ENCODE measurements around the gene GPR82. TPM values are rescaled to one million over a fixed set of nuclear protein-coding genes. Genes with fewer than 3 reads are reported as not detected.
"Not testable (repeated sequence)": the region's sequence is repeated elsewhere in the genome, so short reads cannot be mapped to it uniquely, and the experiment has no call there.

The GPR82 gene
- total RNA-seq, 2 experiments from 2014 or later = not detected

GRCh38 chrX:41716222-41716621 lies 7.8 kb upstream of the GPR82 start:
- H3K4me1 Mint-ChIP-seq (ENCODE audit: low read depth) = peaks cover 22% of the 10 kb centered on the region
- no peak overlapping the region for H3K4me3 Mint-ChIP-seq
- Histone ChIP-seq H3K27ac (ENCODE audit: low read depth in 1 of 2, low read length in 2 of 2) (no peak overlapping the region), H3K36me3 (ENCODE audit: insufficient read depth, low read length) (peaks cover 3% of the 10 kb centered on the region), H3K4me3 (ENCODE audit: low read length) (no peak overlapping the region), H3K4me1 (ENCODE audit: insufficient read depth, low read length) (peaks cover 27% of the 10 kb centered on the region), H3K9me3 (ENCODE audit: control insufficient read depth in 1 of 2, insufficient read depth in 1 of 2, low read length in 2 of 2) (peaks cover 8 to 27% of the 10 kb centered on the region in 2 experiments), H3K27me3 (ENCODE audit: control insufficient read depth in 1 of 2, insufficient read depth in 2 of 2, low read length in 2 of 2) (no peaks in the 10 kb centered on the region)
- no peak overlapping the region for H3K27ac Mint-ChIP-seq
- intact Hi-C loops (cut with DNase I, micrococcal nuclease) = no loop called here
- ATAC-seq (ENCODE audit: poor library complexity) (no peak), DNase-seq (no peak)
- peaks cover 60% of the 10 kb centered on the region for H3K36me3 Mint-ChIP-seq (ENCODE audit: low read depth)
- no peaks in the 10 kb centered on the region for H3K9me3 Mint-ChIP-seq
- CTCF ChIA-PET = no interaction called here
- no peak for TF ChIP-seq CTCF (IDR thresholded peaks at IDR 0.05)
- H3K27me3 Mint-ChIP-seq = no peaks in the 10 kb centered on the region
- POLR2A ChIA-PET = no interaction called here

- intact Hi-C loops (cut with DNase I, micrococcal nuclease) = no loop called here
- no peak for TF ChIP-seq CTCF (IDR thresholded peaks at IDR 0.05)
- peaks cover 66% of the 10 kb centered on the region for H3K36me3 Mint-ChIP-seq (ENCODE audit: low read depth)
- POLR2A ChIA-PET = no interaction called here
- H3K4me3 ChIP-seq (ENCODE audit: low read length) = no peak overlapping the region
- H3K27me3 Mint-ChIP-seq = no peaks in the 10 kb centered on the region
- no peak overlapping the region for H3K4me3 Mint-ChIP-seq
- H3K27me3 ChIP-seq (ENCODE audit: control insufficient read depth in 1 of 2, insufficient read depth in 2 of 2, low read length in 2 of 2) = no peaks in the 10 kb centered on the region
- H3K4me1 ChIP-seq (ENCODE audit: insufficient read depth, low read length) = peaks cover 27% of the 10 kb centered on the region
- ATAC-seq (ENCODE audit: poor library complexity) (no peak), DNase-seq (no peak)
- H3K27ac ChIP-seq (ENCODE audit: low read depth in 1 of 2, low read length in 2 of 2) = no peak overlapping the region
- peaks cover 3% of the 10 kb centered on the region for H3K36me3 ChIP-seq (ENCODE audit: insufficient read depth, low read length)
- peaks cover 8 to 27% of the 10 kb centered on the region in 2 experiments for H3K9me3 ChIP-seq (ENCODE audit: control insufficient read depth in 1 of 2, insufficient read depth in 1 of 2, low read length in 2 of 2)
- H3K4me1 Mint-ChIP-seq (ENCODE audit: low read depth) = peaks cover 27% of the 10 kb centered on the region
- no peak overlapping the region for H3K27ac Mint-ChIP-seq
- CTCF ChIA-PET = no interaction called here
- H3K9me3 Mint-ChIP-seq = no peaks in the 10 kb centered on the region
Measured at GRCh38 chrX:41716767-41717473, 7.1 kb upstream of the GPR82 start.

- H3K36me3 ChIP-seq (ENCODE audit: insufficient read depth, low read length) = peaks cover 3% of the 10 kb centered on the region
- TF ChIP-seq CTCF (IDR thresholded peaks at IDR 0.05) = no peak
- peaks cover 31% of the 10 kb centered on the region for H3K4me1 Mint-ChIP-seq (ENCODE audit: low read depth)
- POLR2A ChIA-PET = no interaction called here
- H3K4me3 ChIP-seq (ENCODE audit: low read length) = no peak overlapping the region
- no peak overlapping the region for H3K27ac Mint-ChIP-seq
- H3K4me3 Mint-ChIP-seq = no peak overlapping the region
- peaks cover 33% of the 10 kb centered on the region for H3K4me1 ChIP-seq (ENCODE audit: insufficient read depth, low read length)
- H3K27me3 ChIP-seq (ENCODE audit: control insufficient read depth in 1 of 2, insufficient read depth in 2 of 2, low read length in 2 of 2) = no peaks in the 10 kb centered on the region
- ATAC-seq (ENCODE audit: poor library complexity) = no peak
- CTCF ChIA-PET = no interaction called here
- no peaks in the 10 kb centered on the region for H3K9me3 Mint-ChIP-seq
- no peak for DNase-seq
- no peak overlapping the region for H3K27ac ChIP-seq (ENCODE audit: low read depth in 1 of 2, low read length in 2 of 2)
- intact Hi-C loops (cut with DNase I, micrococcal nuclease) = no loop called here
- H3K27me3 Mint-ChIP-seq = no peaks in the 10 kb centered on the region
- H3K36me3 Mint-ChIP-seq (ENCODE audit: low read depth) = peaks cover 69% of the 10 kb centered on the region
- peaks cover 8 to 27% of the 10 kb centered on the region in 2 experiments for H3K9me3 ChIP-seq (ENCODE audit: control insufficient read depth in 1 of 2, insufficient read depth in 1 of 2, low read length in 2 of 2)
Measured at GRCh38 chrX:41718481-41719235, 5.3 kb upstream of the GPR82 start.

GRCh38 chrX:41719610-41720009 lies 4.4 kb upstream of the GPR82 start:
- H3K9me3 Mint-ChIP-seq = not testable (repeated sequence)

More at GRCh38 chrX:41719610-41720009, 4.4 kb upstream of the GPR82 start:
- intact Hi-C loops (cut with DNase I, micrococcal nuclease); H3K4me3 Mint-ChIP-seq; CTCF ChIA-PET; H3K4me3 ChIP-seq (ENCODE audit: low read length); H3K27ac Mint-ChIP-seq; H3K27ac ChIP-seq (ENCODE audit: low read depth in 1 of 2, low read length in 2 of 2); H3K27me3 Mint-ChIP-seq; ATAC-seq (ENCODE audit: poor library complexity); H3K27me3 ChIP-seq (ENCODE audit: control insufficient read depth in 1 of 2, insufficient read depth in 2 of 2, low read length in 2 of 2); POLR2A ChIA-PET; DNase-seq; H3K36me3 ChIP-seq (ENCODE audit: insufficient read depth, low read length): not testable (repeated sequence)
- peaks cover 8 to 27% of the 10 kb centered on the region in 2 experiments for H3K9me3 ChIP-seq (ENCODE audit: control insufficient read depth in 1 of 2, insufficient read depth in 1 of 2, low read length in 2 of 2)
- Mint-ChIP-seq H3K36me3 (ENCODE audit: low read depth) (peaks cover 62% of the 10 kb centered on the region), H3K4me1 (ENCODE audit: low read depth) (peaks cover 26% of the 10 kb centered on the region)
- H3K4me1 ChIP-seq (ENCODE audit: insufficient read depth, low read length) = peaks cover 33% of the 10 kb centered on the region
